ENCODE measurements around the gene FAM193B.
A peak's percentile ranks its signal among the peaks of the same experiment; 100 is the strongest.

Gene FAM193B

GRCh38 chr5:177520916-177521513 lies 33.3 kb downstream of the FAM193B start:
- no peaks in the 10 kb centered on the region for H3K9me3 ChIP-seq (ENCODE audit: control extremely low read depth in 1 of 5, control insufficient read depth in 4 of 5, insufficient read depth in 2 of 5, low read depth in 1 of 5, low read length in 4 of 5)
- POLR2A ChIA-PET: no interaction called here
- H3K4me1 ChIP-seq (ENCODE audit: control extremely low read depth in 1 of 4, control insufficient read depth in 4 of 4, insufficient read depth in 4 of 4, low read length in 3 of 4): peaks cover 1 to 26% (median 21%) of the 10 kb centered on the region in 4 experiments
- H3K27me3 ChIP-seq (replicated peaks in 2 of 5; ENCODE audit: control insufficient read depth in 4 of 5, insufficient read depth in 5 of 5, low read length in 4 of 5): no peaks in the 10 kb centered on the region
- no peak overlapping the region for H3K4me3 ChIP-seq (ENCODE audit: control insufficient read depth in 1 of 7, extremely low read depth in 1 of 7, insufficient read depth in 4 of 7, low read depth in 2 of 7, low read length in 6 of 7)
- peak overlapping the region in 1 of 2 experiments; percentile 16 for H3K27ac ChIP-seq (ENCODE audit: insufficient read depth in 1 of 2, low read depth in 1 of 2, low read length in 2 of 2, poor library complexity in 1 of 2, severe bottlenecking in 2 of 2)
- H3K36me3 ChIP-seq (ENCODE audit: control insufficient read depth in 4 of 4, insufficient read depth in 4 of 4, low read length in 3 of 4): peaks cover 13 to 61% (median 47%) of the 10 kb centered on the region in 4 experiments
- peak in 2 of 3 donors; percentile 47 to 63 for DNase-seq
- 80% methylated on average over 2 of the region's 2 CpGs for WGBS (ENCODE audit: insufficient coverage)
- CTCF ChIA-PET: interaction anchor here (0.8 to 2.0 kb wide), 7 partner anchors 10 to 130 kb away, joined by 3 to 9 read pairs (median 4); partner anchors contain the start of gene DOK3

GRCh38 chr5:177520271-177520670 lies 34.1 kb downstream of the FAM193B start:
- CTCF ChIA-PET: interaction anchor here (0.9 to 2.0 kb wide), 3 partner anchors 14 to 130 kb away, joined by 3 to 4 read pairs (median 3); no protein-coding TSS in a partner anchor
- peaks cover 7 to 34% (median 29%) of the 10 kb centered on the region in 4 experiments for H3K4me1 ChIP-seq (ENCODE audit: control extremely low read depth in 1 of 4, control insufficient read depth in 4 of 4, insufficient read depth in 4 of 4, low read length in 3 of 4)
- POLR2A ChIA-PET: no interaction called here

GRCh38 chr5:177519463-177520235 lies 34.7 kb downstream of the FAM193B start:
- DNase-seq: no peak
- peaks cover 2 to 61% (median 44%) of the 10 kb centered on the region in 4 experiments for H3K36me3 ChIP-seq (ENCODE audit: control insufficient read depth in 4 of 4, insufficient read depth in 4 of 4, low read length in 3 of 4)
- H3K4me1 ChIP-seq (ENCODE audit: control extremely low read depth in 1 of 4, control insufficient read depth in 4 of 4, insufficient read depth in 4 of 4, low read length in 3 of 4): peaks cover 7 to 36% (median 29%) of the 10 kb centered on the region in 4 experiments
- ChIA-PET CTCF (interaction anchor here (1.1 to 2.0 kb wide), 2 partner anchors 10 to 16 kb away, joined by 3 to 4 read pairs; no protein-coding TSS in a partner anchor), POLR2A (no interaction called here)
- H3K27me3 ChIP-seq (replicated peaks in 2 of 5; ENCODE audit: control insufficient read depth in 4 of 5, insufficient read depth in 5 of 5, low read length in 4 of 5): no peaks in the 10 kb centered on the region
- WGBS (ENCODE audit: insufficient coverage): 80% methylated on average over 13 of the region's 13 CpGs
- H3K4me3 ChIP-seq (ENCODE audit: control insufficient read depth in 1 of 7, extremely low read depth in 1 of 7, insufficient read depth in 4 of 7, low read depth in 2 of 7, low read length in 6 of 7): no peak overlapping the region
- no peaks in the 10 kb centered on the region for H3K9me3 ChIP-seq (ENCODE audit: control extremely low read depth in 1 of 5, control insufficient read depth in 4 of 5, insufficient read depth in 2 of 5, low read depth in 1 of 5, low read length in 4 of 5)
- H3K27ac ChIP-seq (ENCODE audit: insufficient read depth in 1 of 2, low read depth in 1 of 2, low read length in 2 of 2, poor library complexity in 1 of 2, severe bottlenecking in 2 of 2): no peak overlapping the region

More at GRCh38 chr5:177520271-177520670, 34.1 kb downstream of the FAM193B start:
- 100% methylated on average over 3 of the region's 3 CpGs for WGBS (ENCODE audit: insufficient coverage)
- Histone ChIP-seq H3K27me3 (replicated peaks in 2 of 5; ENCODE audit: control insufficient read depth in 4 of 5, insufficient read depth in 5 of 5, low read length in 4 of 5) (no peaks in the 10 kb centered on the region), H3K27ac (ENCODE audit: insufficient read depth in 1 of 2, low read depth in 1 of 2, low read length in 2 of 2, poor library complexity in 1 of 2, severe bottlenecking in 2 of 2) (peak overlapping the region in 1 of 2 experiments; percentile 16), H3K36me3 (ENCODE audit: control insufficient read depth in 4 of 4, insufficient read depth in 4 of 4, low read length in 3 of 4) (peaks cover 6 to 61% (median 44%) of the 10 kb centered on the region in 4 experiments), H3K9me3 (ENCODE audit: control extremely low read depth in 1 of 5, control insufficient read depth in 4 of 5, insufficient read depth in 2 of 5, low read depth in 1 of 5, low read length in 4 of 5) (no peaks in the 10 kb centered on the region), H3K4me3 (ENCODE audit: control insufficient read depth in 1 of 7, extremely low read depth in 1 of 7, insufficient read depth in 4 of 7, low read depth in 2 of 7, low read length in 6 of 7) (no peak overlapping the region)
- DNase-seq: no peak

GRCh38 chr5:177516601-177517568 lies 37.5 kb downstream of the FAM193B start, which contains the start of gene DDX41:
Gene DDX41, minus strand, starts transcription at chr5:177516961. Its CDS starts 16 bp downstream, at chr5:177516945.
- WGBS (ENCODE audit: insufficient coverage): under 1% methylated on average over 94 of the region's 96 CpGs
- Histone ChIP-seq H3K27ac (ENCODE audit: insufficient read depth in 1 of 2, low read depth in 1 of 2, low read length in 2 of 2, poor library complexity in 1 of 2, severe bottlenecking in 2 of 2) (peak within 1 kb of the TSS; percentile 61 to 83), H3K36me3 (ENCODE audit: control insufficient read depth in 4 of 4, insufficient read depth in 4 of 4, low read length in 3 of 4) (peaks cover under 1 to 69% (median 55%) of the 10 kb centered on the region in 4 experiments), H3K4me3 (ENCODE audit: control insufficient read depth in 1 of 7, extremely low read depth in 1 of 7, insufficient read depth in 4 of 7, low read depth in 2 of 7, low read length in 6 of 7) (peak within 1 kb of the TSS; percentile 83 to 99 (median 93)), H3K4me1 (ENCODE audit: control extremely low read depth in 1 of 4, control insufficient read depth in 4 of 4, insufficient read depth in 4 of 4, low read length in 3 of 4) (peaks cover 7 to 36% (median 30%) of the 10 kb centered on the region in 4 experiments), H3K9me3 (ENCODE audit: control extremely low read depth in 1 of 5, control insufficient read depth in 4 of 5, insufficient read depth in 2 of 5, low read depth in 1 of 5, low read length in 4 of 5) (no peaks in the 10 kb centered on the region), H3K27me3 (replicated peaks in 2 of 5; ENCODE audit: control insufficient read depth in 4 of 5, insufficient read depth in 5 of 5, low read length in 4 of 5) (no peaks in the 10 kb centered on the region)
- POLR2A ChIA-PET: interaction anchor here (0.6 kb wide), 1 partner anchor 19 kb away, joined by 3 read pairs; no protein-coding TSS in a partner anchor
- CTCF ChIA-PET: interaction anchor here (0.8 to 1.8 kb wide), 7 partner anchors 9 to 127 kb away, joined by 3 to 9 read pairs (median 4); no protein-coding TSS in a partner anchor
- peak; percentile 98 to 99 (median 99) for DNase-seq

GRCh38 chr5:177515580-177515979 lies 38.8 kb downstream of the FAM193B start:
- 72% methylated on average over 6 of the region's 7 CpGs for WGBS (ENCODE audit: insufficient coverage)
- POLR2A ChIA-PET: no interaction called here
- CTCF ChIA-PET: interaction anchor here (0.8 to 1.8 kb wide), 8 partner anchors 9 to 126 kb away, joined by 3 to 9 read pairs (median 4); no protein-coding TSS in a partner anchor
- Histone ChIP-seq H3K4me1 (ENCODE audit: control extremely low read depth in 1 of 4, control insufficient read depth in 4 of 4, insufficient read depth in 4 of 4, low read length in 3 of 4) (peaks cover 10 to 44% (median 36%) of the 10 kb centered on the region in 4 experiments), H3K4me3 (ENCODE audit: control insufficient read depth in 1 of 7, extremely low read depth in 1 of 7, insufficient read depth in 4 of 7, low read depth in 2 of 7, low read length in 6 of 7) (peak overlapping the region in 6 of 7 experiments; percentile 83 to 99 (median 94)), H3K9me3 (ENCODE audit: control extremely low read depth in 1 of 5, control insufficient read depth in 4 of 5, insufficient read depth in 2 of 5, low read depth in 1 of 5, low read length in 4 of 5) (no peaks in the 10 kb centered on the region), H3K36me3 (ENCODE audit: control insufficient read depth in 4 of 4, insufficient read depth in 4 of 4, low read length in 3 of 4) (peaks cover 0 to 68% (median 55%) of the 10 kb centered on the region in 4 experiments), H3K27ac (ENCODE audit: insufficient read depth in 1 of 2, low read depth in 1 of 2, low read length in 2 of 2, poor library complexity in 1 of 2, severe bottlenecking in 2 of 2) (peak overlapping the region in 1 of 2 experiments; percentile 83), H3K27me3 (replicated peaks in 2 of 5; ENCODE audit: control insufficient read depth in 4 of 5, insufficient read depth in 5 of 5, low read length in 4 of 5) (no peaks in the 10 kb centered on the region)
- DNase-seq: peak in 2 of 3 donors; percentile 18 to 26

GRCh38 chr5:177514541-177514940 lies 39.8 kb downstream of the FAM193B start:
- DNase-seq: no peak
- H3K27me3 ChIP-seq (replicated peaks in 2 of 5; ENCODE audit: control insufficient read depth in 4 of 5, insufficient read depth in 5 of 5, low read length in 4 of 5): no peaks in the 10 kb centered on the region
- H3K9me3 ChIP-seq (ENCODE audit: control extremely low read depth in 1 of 5, control insufficient read depth in 4 of 5, insufficient read depth in 2 of 5, low read depth in 1 of 5, low read length in 4 of 5): no peaks in the 10 kb centered on the region
- ChIA-PET POLR2A (no interaction called here), CTCF (interaction anchor here (1.1 to 1.6 kb wide), 4 partner anchors 11 to 132 kb away, joined by 3 to 6 read pairs (median 3); no protein-coding TSS in a partner anchor)
- no peak overlapping the region for H3K27ac ChIP-seq (ENCODE audit: insufficient read depth in 1 of 2, low read depth in 1 of 2, low read length in 2 of 2, poor library complexity in 1 of 2, severe bottlenecking in 2 of 2)
- H3K4me1 ChIP-seq (ENCODE audit: control extremely low read depth in 1 of 4, control insufficient read depth in 4 of 4, insufficient read depth in 4 of 4, low read length in 3 of 4): peaks cover 10 to 47% (median 44%) of the 10 kb centered on the region in 4 experiments
- WGBS (ENCODE audit: insufficient coverage): 95% methylated on average over 11 of the region's 11 CpGs
- H3K36me3 ChIP-seq (ENCODE audit: control insufficient read depth in 4 of 4, insufficient read depth in 4 of 4, low read length in 3 of 4): peaks cover 0 to 58% (median 50%) of the 10 kb centered on the region in 4 experiments
- no peak overlapping the region for H3K4me3 ChIP-seq (ENCODE audit: control insufficient read depth in 1 of 7, extremely low read depth in 1 of 7, insufficient read depth in 4 of 7, low read depth in 2 of 7, low read length in 6 of 7)
